NT2/D1 (cell line): Measurements from ENCODE around the gene TXNRD1.

Experiments used
- SUZ12 ChIP-seq: IDR thresholded peaks from 2 replicates; pipeline ENCODE4 v1.6.1; 2011; ENCODE audit not compliant: insufficient read length, insufficient read depth; ENCODE audit errors: extremely low read depth
- YY1 ChIP-seq: IDR thresholded peaks from 2 replicates; pipeline ENCODE4 v1.6.1; 2011; ENCODE audit not compliant: insufficient read length, insufficient read depth
- ZNF274 ChIP-seq: IDR thresholded peaks from 2 replicates; pipeline ENCODE4 v1.6.1; 2011; ENCODE audit warnings: mild to moderate bottlenecking, low read depth, low read length

DNA sequence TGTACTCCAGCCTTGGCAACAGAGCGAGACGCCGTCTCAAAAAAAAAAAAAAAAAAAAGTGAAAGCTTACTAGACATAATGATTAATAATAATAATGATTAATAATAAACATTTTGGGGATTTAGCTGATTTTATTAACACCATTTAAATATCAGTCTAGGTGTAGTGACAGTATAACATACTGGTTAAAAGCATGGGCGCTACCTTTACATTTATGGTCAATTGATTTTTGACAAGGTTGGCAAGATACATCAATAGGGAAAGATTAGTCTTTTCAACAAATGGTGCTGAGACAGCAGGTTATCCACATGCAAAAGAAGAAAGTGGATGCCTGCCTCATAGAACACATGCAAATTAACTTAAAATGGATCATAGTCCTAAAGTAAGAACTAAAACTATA lies 34.3 kb downstream of the TXNRD1 start:
- TF ChIP-seq ZNF274 (no peak), YY1 (no peak), SUZ12 (no peak)
